ENCODE measurements around the gene EFCAB10. TPM values are rescaled to one million over a fixed set of nuclear protein-coding genes. Genes with fewer than 3 reads are reported as not detected.
"Not testable (repeated sequence)": the region's sequence is repeated elsewhere in the genome, so short reads cannot be mapped to it uniquely, and the experiment has no call there.

EFCAB10 gene
- polyA plus RNA-seq, 2 of the 4 experiments (the other 2 are of a cell fraction), result 2.9 to 4.2 TPM

DNA sequence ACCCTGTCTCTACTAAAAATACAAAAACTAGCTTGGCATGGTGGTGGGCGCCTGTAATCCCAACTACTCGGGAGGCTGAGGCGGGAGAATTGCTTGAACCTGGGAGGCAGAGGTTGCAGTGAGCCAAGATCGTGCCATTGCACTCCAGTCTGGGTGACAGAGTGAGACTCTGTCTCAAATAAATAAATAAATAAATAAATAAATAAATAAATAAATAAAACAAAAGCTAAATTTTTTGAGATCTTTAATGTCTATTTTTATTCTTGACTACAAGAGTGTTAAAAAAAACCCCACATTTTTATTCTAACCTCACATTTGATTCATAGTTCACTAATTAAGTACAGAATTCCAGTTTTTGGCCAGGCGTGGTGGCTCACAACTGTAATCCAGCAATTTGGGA lies 53.6 kb downstream of the EFCAB10 start:
- H3K4me3 ChIP-seq; H3K27ac ChIP-seq; POLR2A ChIA-PET; FAIRE-seq; DNase-seq (ENCODE audit: low read depth in 1 of 2, low spot score in 1 of 2); H3K4me2 ChIP-seq; H3K9me3 ChIP-seq; H3K4me1 ChIP-seq; ATAC-seq: not testable (repeated sequence)
- CTCF ChIA-PET, result interaction anchor here (0.9 to 5.4 kb wide), 2 partner anchors 9 to 547 kb away, joined by 3 to 39 read pairs; no protein-coding TSS in a partner anchor
- WGBS (ENCODE audit: missing lambda C conversion rate), result 93% methylated on average over 5 of the region's 5 CpGs
- peak; percentile 83 for TF ChIP-seq ZC3H11A (IDR thresholded peaks at IDR 0.05)

DNA sequence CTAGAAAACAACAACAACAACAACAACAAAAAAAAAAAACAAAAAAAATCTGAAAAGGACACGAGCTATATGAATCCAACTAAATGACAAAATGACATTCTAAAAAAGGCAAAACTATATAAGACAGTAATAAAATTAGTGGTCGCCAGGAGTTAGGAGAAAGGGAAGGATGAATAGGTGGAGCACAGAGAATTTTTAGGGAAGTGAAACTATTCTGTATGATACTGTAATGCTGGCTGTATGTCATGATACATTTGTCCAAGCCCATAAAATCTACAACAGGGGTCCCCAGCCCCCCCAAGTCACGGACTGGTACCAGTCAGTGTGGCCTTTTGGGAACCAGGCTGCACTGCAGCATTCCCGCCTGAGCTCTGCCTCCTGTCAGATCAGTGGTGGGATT lies 56.5 kb downstream of the EFCAB10 start:
- Histone ChIP-seq H3K4me3 (no peak overlapping the region), H3K9me3 (no peaks in the 10 kb centered on the region), H3K27ac (no peak overlapping the region), H3K4me1 (peaks cover 15% of the 10 kb centered on the region; the same call in 2 of the 3 replicates), H3K4me2 (no peak overlapping the region)
- no peak for DNase-seq (ENCODE audit: low read depth in 1 of 2, low spot score in 1 of 2)
- no peak for ATAC-seq
- ChIA-PET CTCF (interaction anchor here (0.9 kb wide), 1 partner anchor 14 kb away, joined by 3 read pairs; no protein-coding TSS in a partner anchor), POLR2A (interaction anchor here (0.6 kb wide), 1 partner anchor 28 kb away, joined by 5 read pairs; no protein-coding TSS in a partner anchor)
- FAIRE-seq, result no peak
- TF ChIP-seq EHF (CRISPR knock-in tag; IDR thresholded peaks at IDR 0.05), result no peak
- TF ChIP-seq ZFP36 (IDR thresholded peaks at IDR 0.05; ENCODE audit: borderline replicate concordance, partially characterized antibody), result no peak
- TF ChIP-seq ZSCAN20 (CRISPR knock-in tag; IDR thresholded peaks at IDR 0.05), result no peak
- TF ChIP-seq HOXA7 (CRISPR knock-in tag; IDR thresholded peaks at IDR 0.05), result no peak
- TF ChIP-seq, protein P1, sequence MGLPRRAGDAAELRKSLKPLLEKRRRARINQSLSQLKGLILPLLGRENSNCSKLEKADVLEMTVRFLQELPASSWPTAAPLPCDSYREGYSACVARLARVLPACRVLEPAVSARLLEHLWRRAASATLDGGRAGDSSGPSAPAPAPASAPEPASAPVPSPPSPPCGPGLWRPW (IDR thresholded peaks at IDR 0.05), result no peak
- TF ChIP-seq, protein P2, sequence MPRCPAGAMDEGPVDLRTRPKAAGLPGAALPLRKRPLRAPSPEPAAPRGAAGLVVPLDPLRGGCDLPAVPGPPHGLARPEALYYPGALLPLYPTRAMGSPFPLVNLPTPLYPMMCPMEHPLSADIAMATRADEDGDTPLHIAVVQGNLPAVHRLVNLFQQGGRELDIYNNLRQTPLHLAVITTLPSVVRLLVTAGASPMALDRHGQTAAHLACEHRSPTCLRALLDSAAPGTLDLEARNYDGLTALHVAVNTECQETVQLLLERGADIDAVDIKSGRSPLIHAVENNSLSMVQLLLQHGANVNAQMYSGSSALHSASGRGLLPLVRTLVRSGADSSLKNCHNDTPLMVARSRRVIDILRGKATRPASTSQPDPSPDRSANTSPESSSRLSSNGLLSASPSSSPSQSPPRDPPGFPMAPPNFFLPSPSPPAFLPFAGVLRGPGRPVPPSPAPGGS (IDR thresholded peaks at IDR 0.05), result no peak
- TF ChIP-seq ZNF302 (CRISPR knock-in tag; IDR thresholded peaks at IDR 0.05), result no peak
- TF ChIP-seq NFE2L2 (conservative IDR thresholded peaks at IDR 0.05; ENCODE audit: low read length), result no peak
- no peak for TF ChIP-seq EP300 (IDR thresholded peaks at IDR 0.05)
- no peak for TF ChIP-seq POLR2A (IDR thresholded peaks at IDR 0.05; ENCODE audit: low read length)
- 62% methylated on average over 4 of the region's 4 CpGs for WGBS (ENCODE audit: missing lambda C conversion rate)

DNA sequence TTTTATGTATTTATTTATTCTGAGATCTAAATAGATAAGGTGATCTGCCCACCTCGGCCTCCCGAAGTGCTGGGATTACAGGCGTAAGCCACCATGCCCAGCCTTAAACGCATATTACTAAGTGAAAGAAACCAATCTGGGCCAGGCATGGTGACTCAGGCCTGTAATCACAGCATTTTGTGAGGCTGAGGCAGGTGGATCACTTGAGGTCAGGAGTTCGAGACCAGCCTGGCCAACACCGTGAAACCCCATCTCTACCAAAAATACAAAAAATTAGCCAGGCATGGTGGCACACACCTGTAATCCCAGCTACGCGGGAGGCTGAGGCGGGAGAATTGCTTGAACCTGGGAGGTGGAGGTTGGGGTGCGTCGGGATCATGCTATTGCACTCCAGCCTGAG lies 56.9 kb downstream of the EFCAB10 start:
- CTCF ChIA-PET, result interaction anchor here (0.6 to 1.4 kb wide), 3 partner anchors 7 to 541 kb away, joined by 3 to 6 read pairs (median 3); partner anchors contain the start of gene RINT1
- WGBS (ENCODE audit: missing lambda C conversion rate), result 94% methylated on average over 11 of the region's 11 CpGs
- not testable (repeated sequence) for H3K27ac ChIP-seq; H3K4me3 ChIP-seq; FAIRE-seq; H3K9me3 ChIP-seq; DNase-seq (ENCODE audit: low read depth in 1 of 2, low spot score in 1 of 2); ATAC-seq; H3K4me2 ChIP-seq
- POLR2A ChIA-PET, result interaction anchor here (0.6 kb wide), 1 partner anchor 28 kb away, joined by 5 read pairs; no protein-coding TSS in a partner anchor
- peaks cover 17% of the 10 kb centered on the region; the same call in 2 of the 3 replicates for H3K4me1 ChIP-seq

DNA sequence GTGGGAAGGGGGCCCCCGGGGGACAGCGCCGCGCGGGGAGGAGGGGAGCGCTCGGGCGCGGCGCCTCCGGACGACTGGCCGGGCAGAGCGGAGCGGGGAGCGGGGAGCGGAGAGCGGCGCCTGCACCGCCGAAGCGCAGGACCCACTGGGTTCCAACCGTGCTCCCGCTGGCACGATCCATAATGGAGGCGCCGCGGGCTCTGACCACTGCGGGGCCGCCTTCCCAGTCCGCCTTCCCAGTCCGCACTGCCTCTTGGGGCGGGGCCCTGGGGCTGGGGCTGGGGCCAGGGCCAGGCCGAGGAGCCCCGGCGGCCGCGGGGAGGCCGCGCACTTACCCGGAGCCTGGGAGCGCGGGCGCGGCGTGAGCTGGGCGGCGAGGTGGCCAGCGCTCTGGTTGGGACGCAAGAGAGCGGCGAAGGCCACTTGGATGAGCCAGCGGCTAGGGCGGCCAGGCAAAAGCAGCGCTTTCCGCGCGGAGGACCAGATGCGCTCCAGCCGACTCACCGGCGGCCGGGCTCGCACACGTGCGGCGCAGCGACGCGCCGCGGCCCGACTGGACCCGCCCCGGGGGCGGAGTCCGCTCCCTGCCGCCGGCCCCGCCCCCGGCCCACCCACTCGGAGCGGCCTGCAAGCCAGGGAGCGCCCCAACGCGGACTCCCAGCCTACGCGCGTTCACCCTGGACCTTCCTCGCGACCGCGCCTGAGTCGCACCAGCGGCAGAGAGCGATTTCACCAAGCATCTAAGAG lies 59.4 kb downstream of the EFCAB10 start, which contains the start of gene PUS7:
TSS of gene PUS7 (minus strand) at position 555 of the 747 bp plus-strand sequence. CDS start 13,759 bp downstream, outside the sequence.
- ChIA-PET POLR2A (interaction anchor here (1.6 kb wide), 1 partner anchor 9 kb away, joined by 5 read pairs; no protein-coding TSS in a partner anchor), CTCF (interaction anchor here (0.6 kb wide), 1 partner anchor 55 kb away, joined by 3 read pairs; no protein-coding TSS in a partner anchor)
- DNase-seq (ENCODE audit: low read depth in 1 of 2, low spot score in 1 of 2), result peak; percentile 86 to 91
- peak within 1 kb of the TSS; percentile 89 for H3K4me3 ChIP-seq
- H3K4me1 ChIP-seq, result peaks cover 16% of the 10 kb centered on the region; the same call in 2 of the 3 replicates
- no peaks in the 10 kb centered on the region for H3K9me3 ChIP-seq
- FAIRE-seq, result no peak
- peak; percentile 97 for ATAC-seq
- WGBS (ENCODE audit: missing lambda C conversion rate), result 1% methylated on average over 31 of the region's 96 CpGs
- H3K27ac ChIP-seq, result peak within 1 kb of the TSS; percentile 91 to 92
- peak within 1 kb of the TSS; percentile 91 for H3K4me2 ChIP-seq
- TF ChIP-seq RCOR1 (IDR thresholded peaks at IDR 0.05; ENCODE audit: low read depth, low read length) (no peak), TFCP2L1 (CRISPR knock-in tag; IDR thresholded peaks at IDR 0.05) (peak; percentile 66; the same call in 1 of the 2 replicates), HDAC2 (IDR thresholded peaks at IDR 0.05) (no peak), POLR2AphosphoS2 (conservative IDR thresholded peaks at IDR 0.05; ENCODE audit: low read length) (no peak), FOSB (CRISPR knock-in tag; IDR thresholded peaks at IDR 0.05) (no peak), KDM5A (IDR thresholded peaks at IDR 0.05) (no peak), RARB (CRISPR knock-in tag; IDR thresholded peaks at IDR 0.05) (no peak), MAFK (IDR thresholded peaks at IDR 0.05; ENCODE audit: partially characterized antibody) (no peak), CHD2 (IDR thresholded peaks at IDR 0.05; ENCODE audit: low read length, partially characterized antibody) (no peak), BHLHE40 (IDR thresholded peaks at IDR 0.05; ENCODE audit: low read depth, low read length) (peak; percentile 60; the same call in 1 of the 2 replicates), FOSL2 (IDR thresholded peaks at IDR 0.05) (no peak), FOSL2 (CRISPR knock-in tag; IDR thresholded peaks at IDR 0.05) (peak; percentile 37; the same call in 1 of the 2 replicates), NPAS2 (CRISPR knock-in tag; IDR thresholded peaks at IDR 0.05; ENCODE audit: borderline replicate concordance) (0 out of 2 replicates have a peak, but pooled peaks have one; percentile 55), CHD4 (IDR thresholded peaks at IDR 0.05; ENCODE audit: borderline replicate concordance) (no peak), ZFP36 (IDR thresholded peaks at IDR 0.05; ENCODE audit: borderline replicate concordance, partially characterized antibody) (no peak)
- TF ChIP-seq, protein P3, sequence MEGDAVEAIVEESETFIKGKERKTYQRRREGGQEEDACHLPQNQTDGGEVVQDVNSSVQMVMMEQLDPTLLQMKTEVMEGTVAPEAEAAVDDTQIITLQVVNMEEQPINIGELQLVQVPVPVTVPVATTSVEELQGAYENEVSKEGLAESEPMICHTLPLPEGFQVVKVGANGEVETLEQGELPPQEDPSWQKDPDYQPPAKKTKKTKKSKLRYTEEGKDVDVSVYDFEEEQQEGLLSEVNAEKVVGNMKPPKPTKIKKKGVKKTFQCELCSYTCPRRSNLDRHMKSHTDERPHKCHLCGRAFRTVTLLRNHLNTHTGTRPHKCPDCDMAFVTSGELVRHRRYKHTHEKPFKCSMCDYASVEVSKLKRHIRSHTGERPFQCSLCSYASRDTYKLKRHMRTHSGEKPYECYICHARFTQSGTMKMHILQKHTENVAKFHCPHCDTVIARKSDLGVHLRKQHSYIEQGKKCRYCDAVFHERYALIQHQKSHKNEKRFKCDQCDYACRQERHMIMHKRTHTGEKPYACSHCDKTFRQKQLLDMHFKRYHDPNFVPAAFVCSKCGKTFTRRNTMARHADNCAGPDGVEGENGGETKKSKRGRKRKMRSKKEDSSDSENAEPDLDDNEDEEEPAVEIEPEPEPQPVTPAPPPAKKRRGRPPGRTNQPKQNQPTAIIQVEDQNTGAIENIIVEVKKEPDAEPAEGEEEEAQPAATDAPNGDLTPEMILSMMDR (IDR thresholded peaks at IDR 0.05), result no peak; the same call in 2 of the 3 replicates

Measured in A549 (cell line).